A549 treated with Mapracorat at 1 μM for 4 hours (cell line): ENCODE results near the gene TRIM52. TPM values are rescaled to one million over a fixed set of nuclear protein-coding genes. Genes with fewer than 3 reads are reported as not detected.

ENCODE experiments used
- total RNA-seq: library from RNA; stranded (reverse); fragments of 200-300 nt; extraction: Qiagen RNA extraction; gene quantifications from 5 replicates; pipeline ENCODE4 v1.2.3, GENCODE V29; 2022

Gene TRIM52
- 4.8 to 7.1 TPM (median 6.2 TPM) in 5 replicates for total RNA-seq

GRCh38 chr5:181260720-181261319 lies at the start of gene TRIM52:
Gene TRIM52, minus strand, starts transcription at chr5:181261143. Its CDS starts 330 bp downstream, at chr5:181260813.

DNA sequence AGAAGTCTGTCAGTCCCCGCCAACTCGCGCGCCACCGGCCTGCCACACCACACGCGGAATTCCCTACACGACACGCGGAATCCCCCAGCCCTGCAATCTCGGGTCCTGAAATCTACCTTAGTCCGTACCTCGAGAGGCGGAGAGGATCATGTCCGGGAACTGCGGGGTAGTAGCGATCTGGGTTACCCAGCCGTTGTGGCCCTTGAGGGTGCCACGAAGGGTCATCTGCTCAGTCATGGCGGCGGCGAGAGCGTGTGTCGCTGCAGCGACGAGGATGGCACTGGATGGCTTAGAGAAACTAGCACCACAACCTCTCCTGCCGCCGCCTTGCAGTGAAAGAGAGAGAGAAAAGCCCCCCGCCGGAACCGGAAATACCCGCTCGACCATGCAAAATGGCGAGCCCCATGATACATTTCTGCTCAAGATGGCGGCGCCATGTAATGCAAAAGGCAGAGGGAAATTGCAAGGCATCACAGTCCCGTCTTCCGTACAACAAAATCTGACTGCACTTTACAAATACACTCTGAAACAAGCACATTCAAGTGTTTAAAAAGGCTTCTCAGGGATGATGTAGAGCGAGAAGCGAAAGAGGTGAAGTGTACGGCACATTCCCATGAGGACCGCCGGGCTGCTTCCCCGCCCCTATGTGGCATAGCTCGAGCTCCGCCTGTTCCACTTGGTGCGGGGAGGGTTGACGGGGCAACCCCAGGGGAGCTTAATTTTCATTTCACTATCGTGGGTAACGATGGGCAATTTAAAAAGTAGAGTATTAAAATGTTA lies 17.2 kb downstream of the TRIM52 start, which contains the start of gene RACK1:
TSS of gene RACK1 (minus strand) at position 343 of the 780 bp plus-strand sequence. CDS start at position 237, 106 bp downstream.

GRCh38 chr5:181223058-181223728 lies 37.8 kb downstream of the TRIM52 start, which contains the start of gene TRIM41:
Gene TRIM41, plus strand, starts transcription at chr5:181223281. Its CDS starts 719 bp downstream, at chr5:181224000.

Other genes starting within 250 kb of the TRIM52 start
- gene BTNL9, start 220.9 kb downstream of the TRIM52 start, total RNA-seq = 0.56 to 1.2 TPM (median 0.95 TPM) in 5 replicates
- not detected in 5 replicates for gene OR2V1, start 130.0 kb downstream of the TRIM52 start, total RNA-seq
- gene OR2V2, start 113.6 kb downstream of the TRIM52 start, total RNA-seq = not detected in 5 replicates
- 30.1 to 43.0 TPM (median 42.7 TPM) in 5 replicates for gene TRIM7, start 55.9 kb downstream of the TRIM52 start, total RNA-seq
- 18.6 to 31.0 TPM (median 28.9 TPM) in 5 replicates for gene TRIM41, start 37.9 kb downstream of the TRIM52 start, total RNA-seq
- gene RACK1, start 17.2 kb downstream of the TRIM52 start, total RNA-seq = 3,085 to 3,907 TPM (median 3,262 TPM) in 5 replicates
- gene OR4F3, start 106.1 kb upstream of the TRIM52 start, total RNA-seq = not detected in 5 replicates